ENCODE measurements around the gene RCN2.
"Not testable (repeated sequence)": the region's sequence is repeated elsewhere in the genome, so short reads cannot be mapped to it uniquely, and the experiment has no call there.

The RCN2 gene

GRCh38 chr15:76931397-76932134 lies at the start of gene RCN2:
TSS of gene RCN2 (plus strand) at chr15:76931749. CDS start at chr15:76931842, 93 bp downstream.
- FAIRE-seq: no peak

GRCh38 chr15:76885212-76885611 lies 46.3 kb upstream of the RCN2 start:
- FAIRE-seq: no peak

- FAIRE-seq: not testable (repeated sequence)
These were observed 44.0 kb upstream of the RCN2 start for GRCh38 chr15:76887280-76888141.

GRCh38 chr15:76892836-76893235 lies 38.7 kb upstream of the RCN2 start:
- FAIRE-seq: not testable (repeated sequence)

GRCh38 chr15:76894174-76894573 lies 37.4 kb upstream of the RCN2 start:
- FAIRE-seq: no peak

GRCh38 chr15:76898102-76898501 lies 33.4 kb upstream of the RCN2 start:
- FAIRE-seq: no peak

GRCh38 chr15:76899176-76899930 lies 32.2 kb upstream of the RCN2 start:
- FAIRE-seq: not testable (repeated sequence)

- FAIRE-seq: not testable (repeated sequence)
These were observed 31.6 kb upstream of the RCN2 start for GRCh38 chr15:76899931-76900310.

GRCh38 chr15:76901965-76902364 lies 29.6 kb upstream of the RCN2 start:
- FAIRE-seq: no peak

GRCh38 chr15:76903251-76903681 lies 28.3 kb upstream of the RCN2 start:
- no peak for FAIRE-seq

GRCh38 chr15:76904461-76905012 lies 27.0 kb upstream of the RCN2 start:
- no peak for FAIRE-seq

- FAIRE-seq: no peak
These were observed 26.3 kb upstream of the RCN2 start, which contains the start of gene SCAPER for GRCh38 chr15:76905013-76905839. TSS of gene SCAPER (minus strand) at chr15:76905340. CDS start at chr15:76883817, 21,523 bp downstream.

- no peak for FAIRE-seq
These were observed 25.7 kb upstream of the RCN2 start for GRCh38 chr15:76905855-76906254.

- no peak for FAIRE-seq
These were observed 19.1 kb upstream of the RCN2 start for GRCh38 chr15:76912430-76912829.

- no peak for FAIRE-seq
These were observed 17.8 kb upstream of the RCN2 start for GRCh38 chr15:76913737-76914136.

GRCh38 chr15:76916369-76916768 lies 15.2 kb upstream of the RCN2 start:
- no peak for FAIRE-seq

- no peak for FAIRE-seq
These were observed 3.3 kb upstream of the RCN2 start for GRCh38 chr15:76928201-76928600.

- no peak for FAIRE-seq
These were observed 2.4 kb upstream of the RCN2 start for GRCh38 chr15:76929011-76929760.

GRCh38 chr15:76930831-76931396 lies 635 bp upstream of the RCN2 start:
- no peak for FAIRE-seq

GRCh38 chr15:76932135-76932966 lies 802 bp downstream of the RCN2 start:
- no peak for FAIRE-seq
